Measurements from ENCODE around the gene RAB35.

Gene RAB35

GRCh38 chr12:120090206-120090605, 26.3 kb downstream of the RAB35 start:
- no peaks in the 10 kb centered on the region for H3K79me2 ChIP-seq (ENCODE audit: control insufficient read depth, low read length)
- no peak overlapping the region for H3K4me2 ChIP-seq (ENCODE audit: low read length)
- H3K4me3 ChIP-seq (ENCODE audit: low read length) = no peak overlapping the region
- H3K36me3 ChIP-seq (ENCODE audit: control insufficient read depth, low read length) = peaks cover 18% of the 10 kb centered on the region
- H3K27ac ChIP-seq (ENCODE audit: low read depth, low read length) = no peak overlapping the region
- peaks cover 25% of the 10 kb centered on the region for H3K4me1 ChIP-seq (ENCODE audit: control insufficient read depth, low read length)
- no peaks in the 10 kb centered on the region for H3K9me3 ChIP-seq (ENCODE audit: control insufficient read depth, insufficient read depth, low read length)
- H3K27me3 ChIP-seq (ENCODE audit: control insufficient read depth, low read length) = no peaks in the 10 kb centered on the region
- peaks cover 10% of the 10 kb centered on the region for H3F3A ChIP-seq (ENCODE audit: control insufficient read depth, insufficient read depth)
- TF ChIP-seq EZH2phosphoT487 (IDR thresholded peaks at IDR 0.05; ENCODE audit: borderline replicate concordance, low read length) (no peak), CTCF (IDR thresholded peaks at IDR 0.05; ENCODE audit: low read depth, low read length, poor library complexity, severe bottlenecking) (no peak)
- H4K20me1 ChIP-seq (ENCODE audit: control insufficient read depth, insufficient read depth, low read depth, low read length) = no peaks in the 10 kb centered on the region
- H3K9me2 ChIP-seq (replicated peaks; ENCODE audit: control insufficient read depth, low read length) = no peaks in the 10 kb centered on the region

GRCh38 chr12:120089796-120090195, 26.8 kb downstream of the RAB35 start:
- Histone ChIP-seq H3K9me2 (replicated peaks; ENCODE audit: control insufficient read depth, low read length) (no peaks in the 10 kb centered on the region), H3K36me3 (ENCODE audit: control insufficient read depth, low read length) (peaks cover 18% of the 10 kb centered on the region), H3K79me2 (ENCODE audit: control insufficient read depth, low read length) (no peaks in the 10 kb centered on the region), H3K27ac (ENCODE audit: low read depth, low read length) (no peak overlapping the region), H3K4me2 (ENCODE audit: low read length) (no peak overlapping the region), H3K9me3 (ENCODE audit: control insufficient read depth, insufficient read depth, low read length) (no peaks in the 10 kb centered on the region), H3F3A (ENCODE audit: control insufficient read depth, insufficient read depth) (peaks cover 10% of the 10 kb centered on the region), H3K4me3 (ENCODE audit: low read length) (no peak overlapping the region), H4K20me1 (ENCODE audit: control insufficient read depth, insufficient read depth, low read depth, low read length) (no peaks in the 10 kb centered on the region), H3K27me3 (ENCODE audit: control insufficient read depth, low read length) (no peaks in the 10 kb centered on the region), H3K4me1 (ENCODE audit: control insufficient read depth, low read length) (peaks cover 25% of the 10 kb centered on the region)
- TF ChIP-seq EZH2phosphoT487 (IDR thresholded peaks at IDR 0.05; ENCODE audit: borderline replicate concordance, low read length) (no peak), CTCF (IDR thresholded peaks at IDR 0.05; ENCODE audit: low read depth, low read length, poor library complexity, severe bottlenecking) (no peak)

DNA sequence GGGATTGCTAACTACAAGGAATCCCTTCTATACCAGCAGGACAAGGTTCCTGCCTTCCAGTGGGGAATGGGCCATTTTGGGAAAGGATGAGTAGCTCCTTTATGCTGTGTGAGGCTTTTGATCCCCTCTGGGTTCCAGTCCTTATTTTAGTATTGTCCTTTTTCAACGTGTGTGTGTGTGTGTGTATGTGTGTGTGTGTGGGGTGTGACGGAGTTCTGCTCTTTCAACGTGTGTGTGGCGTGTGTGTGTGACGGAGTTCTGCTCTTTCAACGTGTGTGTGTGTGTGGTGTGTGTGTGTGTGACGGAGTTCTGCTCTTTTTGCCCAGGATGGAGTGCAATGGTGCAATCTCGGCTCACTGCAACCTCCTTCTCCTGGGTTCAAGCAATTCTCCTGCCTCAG, 27.4 kb downstream of the RAB35 start:
- peaks cover 25% of the 10 kb centered on the region for H3K4me1 ChIP-seq (ENCODE audit: control insufficient read depth, low read length)
- peaks cover 10% of the 10 kb centered on the region for H3F3A ChIP-seq (ENCODE audit: control insufficient read depth, insufficient read depth)
- no peak overlapping the region for H3K4me3 ChIP-seq (ENCODE audit: low read length)
- no peaks in the 10 kb centered on the region for H4K20me1 ChIP-seq (ENCODE audit: control insufficient read depth, insufficient read depth, low read depth, low read length)
- no peaks in the 10 kb centered on the region for H3K79me2 ChIP-seq (ENCODE audit: control insufficient read depth, low read length)
- H3K4me2 ChIP-seq (ENCODE audit: low read length) = no peak overlapping the region
- no peaks in the 10 kb centered on the region for H3K27me3 ChIP-seq (ENCODE audit: control insufficient read depth, low read length)
- no peak overlapping the region for H3K27ac ChIP-seq (ENCODE audit: low read depth, low read length)
- peaks cover 14% of the 10 kb centered on the region for H3K36me3 ChIP-seq (ENCODE audit: control insufficient read depth, low read length)
- TF ChIP-seq EZH2phosphoT487 (IDR thresholded peaks at IDR 0.05; ENCODE audit: borderline replicate concordance, low read length) (no peak), CTCF (IDR thresholded peaks at IDR 0.05; ENCODE audit: low read depth, low read length, poor library complexity, severe bottlenecking) (no peak)
- H3K9me2 ChIP-seq (replicated peaks; ENCODE audit: control insufficient read depth, low read length) = no peaks in the 10 kb centered on the region
- H3K9me3 ChIP-seq (ENCODE audit: control insufficient read depth, insufficient read depth, low read length) = no peaks in the 10 kb centered on the region
